Natural killer cell (primary cell): ENCODE measurements around the gene ULBP1. TPM values are rescaled to one million over a fixed set of nuclear protein-coding genes. Genes with fewer than 3 reads are reported as not detected.
"Not testable (repeated sequence)": the region's sequence is repeated elsewhere in the genome, so short reads cannot be mapped to it uniquely, and the experiment has no call there.

Experiments
- ATAC-seq, 3 donors: fragments of 150-1000 bp in 2 of 3; fragments of 200-7000 bp in 1 of 3; cut with Tn5 transposase; 1 replicate in 1 of 3; 2 replicates in 2 of 3; pipeline ENCODE4 v1.10.0; 2021; ENCODE audit warnings: mild to moderate bottlenecking in 2 of 3, moderate library complexity in 2 of 3
- DNase-seq, 2 donors: peaks; one replicate each; pipeline versions ENCODE4 v3.0.0 to v3.0.0-alpha.2; 2013 to 2021; ENCODE audit warnings: mixed read lengths in 1 of 2
- H3K27ac ChIP-seq: one replicate; pipeline ENCODE4 v1.5.1; 2013; ENCODE audit warnings: mild to moderate bottlenecking, low read length
- H3K27me3 ChIP-seq: one replicate; pipeline ENCODE4 v1.6.1; 2013; ENCODE audit warnings: low read length; ENCODE audit not compliant: control insufficient read depth, insufficient read depth
- H3K36me3 ChIP-seq: one replicate; pipeline ENCODE4 v1.6.1; 2013; ENCODE audit warnings: low read length; ENCODE audit not compliant: control insufficient read depth, insufficient read depth
- H3K4me1 ChIP-seq: one replicate; pipeline ENCODE4 v1.6.1; 2013; ENCODE audit warnings: low read length; ENCODE audit not compliant: control insufficient read depth, insufficient read depth
- H3K4me3 ChIP-seq: one replicate; pipeline ENCODE4 v1.5.1; 2013; ENCODE audit warnings: low read length
- H3K9me3 ChIP-seq: one replicate; pipeline ENCODE4 v1.6.1; 2013; ENCODE audit warnings: low read length; ENCODE audit not compliant: control insufficient read depth, insufficient read depth
- H3K27ac Mint-ChIP-seq, 2 donors: one replicate each; pipeline ENCODE4 v1.8.0; 2022; ENCODE audit warnings: mild to moderate bottlenecking in 2 of 2, mixed read lengths in 2 of 2, moderate library complexity in 1 of 2
- H3K27me3 Mint-ChIP-seq, 2 donors: one replicate each; pipeline ENCODE4 v1.8.0; 2022; ENCODE audit warnings: low read depth in 2 of 2, mixed read lengths in 2 of 2
- H3K36me3 Mint-ChIP-seq: one replicate; pipeline ENCODE4 v1.8.0; 2022; ENCODE audit warnings: mixed read lengths
- H3K4me1 Mint-ChIP-seq, 2 donors: one replicate each; pipeline ENCODE4 v1.8.0; 2022; ENCODE audit warnings: mixed read lengths in 2 of 2
- H3K4me3 Mint-ChIP-seq: one replicate; pipeline ENCODE4 v1.8.0; 2022; ENCODE audit warnings: mild to moderate bottlenecking, moderate library complexity, mixed read lengths
- H3K9me3 Mint-ChIP-seq, 2 donors: one replicate each; pipeline ENCODE4 v1.8.0; 2022; ENCODE audit warnings: mixed read lengths in 2 of 2
- CTCF ChIP-seq: fragments of 200-600 bp; IDR thresholded peaks from one replicate; pipeline ENCODE4 v1.8.0; 2022; ENCODE audit warnings: antibody characterized with exemption
- WGBS: methylation state at CpG from one replicate; pipeline ENCODE4 v1.1.7; 2013; ENCODE audit warnings: missing lambda C conversion rate; ENCODE audit not compliant: insufficient coverage; 5-methylcytosine and 5-hydroxymethylcytosine counted together
- intact Hi-C: fragments of 100-400 bp; cut with micrococcal nuclease; formaldehyde crosslinking; loops from one replicate; pipeline ENCODE4 v1.14.2; 2022
- total RNA-seq, 4 donors: library from RNA; stranded (reverse); fragments of 120-200 nt in 1 of 4; gene quantifications; one replicate each; pipeline versions ENCODE4 v1.2.3 to v1.2.4, GENCODE V29; 2013 to 2022

The ULBP1 gene
- total RNA-seq, 3 donors from 2014 or later (not counting 1 experiment from before 2014, with no cell fraction given), result 0.18 to 0.23 TPM; not detected in 1

- Histone ChIP-seq H3K36me3 (no peaks in the 10 kb centered on the region), H3K27ac (peak overlapping the region; percentile 34), H3K9me3 (no peaks in the 10 kb centered on the region), H3K4me3 (no peak overlapping the region), H3K4me1 (peaks cover 55% of the 10 kb centered on the region), H3K27me3 (peaks cover 1% of the 10 kb centered on the region)
- Mint-ChIP-seq H3K4me3 (peak overlapping the region; percentile 2), H3K27ac (peak overlapping the region; percentile 29 to 86), H3K36me3 (no peaks in the 10 kb centered on the region), H3K9me3 (no peaks in the 10 kb centered on the region), H3K27me3 (peaks cover 14 to 17% of the 10 kb centered on the region in 2 donors), H3K4me1 (peaks cover 25 to 56% of the 10 kb centered on the region in 2 donors)
- intact Hi-C loops, result loop anchor here (5.0 kb wide), 1 partner anchor 39 kb away; the partner anchor contains the start of gene ULBP1
- DNase-seq, result peak in 1 of 2 donors; percentile 44
- no peak for TF ChIP-seq CTCF
- ATAC-seq, result peak in 1 of 3 donors; percentile 15
- WGBS, result 38% methylated on average over 3 of the region's 3 CpGs
These were observed 37.7 kb downstream of the ULBP1 start for GRCh38 chr6:150001295-150002008.

GRCh38 chr6:150002710-150003109 is 39.0 kb downstream of the ULBP1 start:
- Histone ChIP-seq H3K27me3 (peaks cover 2% of the 10 kb centered on the region), H3K36me3 (no peaks in the 10 kb centered on the region), H3K4me1 (peaks cover 55% of the 10 kb centered on the region), H3K9me3 (no peaks in the 10 kb centered on the region), H3K4me3 (no peak overlapping the region), H3K27ac (no peak overlapping the region)
- Mint-ChIP-seq H3K9me3 (no peaks in the 10 kb centered on the region), H3K36me3 (no peaks in the 10 kb centered on the region), H3K27me3 (peaks cover 7 to 12% of the 10 kb centered on the region in 2 donors), H3K27ac (peak overlapping the region; percentile 14 to 86), H3K4me3 (no peak overlapping the region), H3K4me1 (peaks cover 25 to 56% of the 10 kb centered on the region in 2 donors)
- no peak for DNase-seq
- 80% methylated on average over 2 of the region's 2 CpGs for WGBS
- intact Hi-C loops, result loop anchor here (5.0 kb wide), 1 partner anchor 40 kb away; the partner anchor contains the start of gene ULBP1
- ATAC-seq, result no peak
- no peak for TF ChIP-seq CTCF

GRCh38 chr6:150003599-150003998 is 39.9 kb downstream of the ULBP1 start:
- H3K9me3 Mint-ChIP-seq, H3K27ac ChIP-seq, ATAC-seq, H3K36me3 ChIP-seq, H3K4me3 ChIP-seq, H3K27me3 ChIP-seq, DNase-seq, H3K36me3 Mint-ChIP-seq, H3K9me3 ChIP-seq: not testable (repeated sequence)
- H3K4me1 ChIP-seq, result peaks cover 55% of the 10 kb centered on the region
- peak overlapping the region; percentile 80 to 95 for H3K27ac Mint-ChIP-seq
- peak overlapping the region; percentile 90 for H3K4me3 Mint-ChIP-seq
- peaks cover 13 to 16% of the 10 kb centered on the region in 2 donors for H3K27me3 Mint-ChIP-seq
- peaks cover 25 to 56% of the 10 kb centered on the region in 2 donors for H3K4me1 Mint-ChIP-seq
- intact Hi-C loops, result loop anchor here (5.0 kb wide), 1 partner anchor 41 kb away; the partner anchor contains the start of gene ULBP1
- 100% methylated on average over 3 of the region's 3 CpGs for WGBS

GRCh38 chr6:150004101-150004782 is 40.5 kb downstream of the ULBP1 start:
- Mint-ChIP-seq H3K36me3 (no peaks in the 10 kb centered on the region), H3K27ac (peak overlapping the region; percentile 80 to 95), H3K9me3 (no peaks in the 10 kb centered on the region), H3K4me1 (peaks cover 25 to 56% of the 10 kb centered on the region in 2 donors), H3K27me3 (peaks cover 14 to 19% of the 10 kb centered on the region in 2 donors), H3K4me3 (peak overlapping the region; percentile 90)
- ATAC-seq, result peak; percentile 11 to 30 (median 23)
- 31% methylated on average over 14 of the region's 14 CpGs for WGBS
- no peak for TF ChIP-seq CTCF
- Histone ChIP-seq H3K36me3 (no peaks in the 10 kb centered on the region), H3K4me1 (peaks cover 55% of the 10 kb centered on the region), H3K9me3 (no peaks in the 10 kb centered on the region), H3K27ac (peak overlapping the region; percentile 80), H3K4me3 (peak overlapping the region; percentile 71), H3K27me3 (peaks cover 8% of the 10 kb centered on the region)
- DNase-seq, result peak in 1 of 2 donors; percentile 87
- intact Hi-C loops, result loop anchor here (2.0 to 5.0 kb wide), 2 partner anchors 42 to 63 kb away; partner anchors contain the start of gene ULBP1
